CD4-positive, alpha-beta T cell treated with Interleukin-10 for 1 hour (primary cell): ENCODE measurements around the gene IFNL1.
"Not testable (repeated sequence)": the region's sequence is repeated elsewhere in the genome, so short reads cannot be mapped to it uniquely, and the experiment has no call there.

ENCODE experiments used
- DNase-seq: peaks from one replicate; pipeline ENCODE4 v3.0.0-alpha.2; 2020

Gene IFNL1

GRCh38 chr19:39296055-39296645 lies at the start of gene IFNL1:
TSS of gene IFNL1 (plus strand) at chr19:39296407. CDS start at chr19:39296422, 15 bp downstream.
- no peak for DNase-seq

DNA sequence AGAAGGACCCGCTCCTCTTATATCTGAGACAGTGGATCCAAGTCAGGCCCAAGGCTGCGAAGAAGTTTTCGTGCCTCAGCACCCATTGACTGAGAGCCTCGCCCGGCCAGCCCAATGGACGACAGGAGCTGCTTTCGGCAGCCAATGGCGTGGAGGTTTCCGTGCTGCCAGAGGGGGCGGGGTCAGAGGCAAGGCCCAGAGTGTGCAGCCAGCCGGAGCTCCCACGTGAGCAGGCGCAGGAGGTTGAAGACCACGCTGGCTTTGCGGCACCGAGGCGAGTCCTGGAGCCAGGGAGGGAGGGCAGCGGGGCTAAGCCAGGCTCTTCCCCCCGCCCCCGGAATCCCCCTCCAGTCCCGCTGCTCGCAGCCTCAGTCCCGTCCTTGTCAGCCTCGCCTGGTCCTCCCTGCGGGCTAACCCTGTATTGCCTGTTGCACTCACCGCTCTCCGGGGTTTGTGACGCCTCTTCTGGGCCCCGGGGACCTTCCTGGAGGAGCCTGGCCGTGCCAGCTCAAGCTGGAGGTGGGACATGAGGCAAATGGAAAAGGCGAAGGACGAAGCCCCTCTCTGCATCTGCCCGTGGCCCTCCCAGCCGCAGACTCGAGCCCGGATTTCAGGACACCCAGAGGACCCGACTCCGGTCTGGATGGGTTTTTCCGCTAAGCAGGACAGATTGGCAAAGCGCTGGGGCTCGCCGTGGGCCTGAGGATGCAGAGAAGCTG lies 49.1 kb upstream of the IFNL1 start:
- peak; percentile 57 for DNase-seq

DNA sequence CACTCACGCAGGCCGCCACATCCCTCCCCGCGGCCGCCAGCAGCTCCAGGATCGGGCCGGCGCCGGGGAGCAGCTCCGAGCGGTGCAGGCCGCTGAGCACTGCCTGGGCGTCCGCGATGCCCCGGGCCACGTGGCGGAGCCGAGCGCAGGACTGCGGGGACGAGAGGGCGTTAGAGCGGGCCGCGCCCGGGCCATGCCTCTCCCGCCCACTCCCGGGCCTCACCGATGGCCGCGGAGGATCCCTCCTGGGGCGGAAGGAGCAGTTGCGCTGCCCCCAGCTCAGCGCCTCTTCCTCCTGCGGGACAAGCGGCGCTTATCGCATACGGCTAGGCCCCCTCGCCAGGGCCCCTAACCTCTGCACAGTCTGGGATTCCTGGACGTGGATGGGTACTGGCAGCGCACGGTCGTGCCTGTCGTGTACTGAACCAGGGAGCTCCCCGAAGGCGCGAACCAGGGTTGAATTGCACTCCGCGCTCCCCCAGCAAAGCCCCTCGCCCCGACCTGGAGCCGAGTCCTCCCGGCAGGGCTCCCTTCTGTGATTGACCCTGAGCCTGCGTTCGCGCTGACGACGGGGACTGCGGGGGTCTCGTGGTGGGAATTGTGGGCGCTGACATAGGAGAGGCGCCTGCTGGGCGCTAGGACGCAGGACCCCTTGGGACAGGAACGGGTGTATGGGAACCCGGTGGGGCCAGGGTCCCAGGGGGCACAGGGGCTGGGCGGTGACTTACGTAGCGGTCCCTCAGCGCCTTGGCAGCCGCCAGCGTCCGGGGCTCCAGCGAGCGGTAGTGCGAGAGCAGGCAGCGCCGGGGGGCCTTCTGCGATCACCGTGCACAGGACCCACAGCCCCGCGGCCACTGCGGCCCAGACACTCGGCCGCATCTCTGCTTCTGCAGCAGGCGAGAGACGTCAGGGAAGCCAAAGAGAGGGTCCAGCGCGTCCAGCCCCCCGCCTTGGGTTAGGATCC lies 48.2 kb upstream of the IFNL1 start:
- no peak for DNase-seq

- no peak for DNase-seq
Observed at GRCh38 chr19:39248806-39249205, 47.4 kb upstream of the IFNL1 start, which contains the start of gene IFNL4. TSS of gene IFNL4 (minus strand) at chr19:39248856.

DNA sequence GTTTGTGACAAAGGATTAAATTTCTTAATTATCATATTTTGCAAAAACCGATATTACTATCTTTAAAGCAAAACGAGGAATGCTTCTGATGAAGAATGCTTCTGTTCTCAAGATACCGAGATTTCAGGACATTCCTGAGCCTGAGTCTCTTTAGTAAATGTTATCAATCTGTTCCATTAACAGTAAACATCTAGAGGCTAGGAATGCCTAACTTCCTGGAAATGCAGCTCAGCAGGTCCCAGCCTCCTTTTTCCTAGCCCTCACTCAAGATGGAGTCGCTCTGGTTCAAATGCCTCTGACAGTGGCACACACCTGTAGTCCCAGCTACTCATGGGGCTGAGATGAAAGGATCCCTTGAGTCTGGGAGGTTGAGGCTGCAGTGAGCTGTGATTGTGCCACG lies 45.1 kb upstream of the IFNL1 start:
- no peak for DNase-seq

GRCh38 chr19:39251846-39252245 lies 44.4 kb upstream of the IFNL1 start:
- no peak for DNase-seq

DNA sequence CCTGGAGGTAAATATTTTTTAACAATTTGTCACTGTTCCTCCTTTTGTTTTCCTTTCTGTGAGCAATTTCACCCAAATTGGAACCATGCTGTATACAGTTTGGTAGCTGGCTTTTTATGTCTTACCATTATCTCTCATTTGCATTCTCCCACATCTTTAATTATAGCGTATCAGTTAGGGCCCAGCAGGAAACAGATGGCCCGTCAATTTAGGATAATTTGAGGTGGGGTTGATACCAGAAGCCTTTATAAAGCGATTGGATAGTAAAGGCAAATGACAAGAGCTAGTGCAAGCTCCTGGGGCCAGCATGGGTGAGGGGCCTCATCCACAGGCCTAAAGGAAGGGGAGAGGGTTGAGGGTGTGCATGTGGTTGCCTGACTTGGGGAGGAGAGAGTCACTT lies 43.7 kb upstream of the IFNL1 start:
- DNase-seq: no peak

- DNase-seq: no peak
Observed at GRCh38 chr19:39253374-39254149, 42.6 kb upstream of the IFNL1 start.

DNA sequence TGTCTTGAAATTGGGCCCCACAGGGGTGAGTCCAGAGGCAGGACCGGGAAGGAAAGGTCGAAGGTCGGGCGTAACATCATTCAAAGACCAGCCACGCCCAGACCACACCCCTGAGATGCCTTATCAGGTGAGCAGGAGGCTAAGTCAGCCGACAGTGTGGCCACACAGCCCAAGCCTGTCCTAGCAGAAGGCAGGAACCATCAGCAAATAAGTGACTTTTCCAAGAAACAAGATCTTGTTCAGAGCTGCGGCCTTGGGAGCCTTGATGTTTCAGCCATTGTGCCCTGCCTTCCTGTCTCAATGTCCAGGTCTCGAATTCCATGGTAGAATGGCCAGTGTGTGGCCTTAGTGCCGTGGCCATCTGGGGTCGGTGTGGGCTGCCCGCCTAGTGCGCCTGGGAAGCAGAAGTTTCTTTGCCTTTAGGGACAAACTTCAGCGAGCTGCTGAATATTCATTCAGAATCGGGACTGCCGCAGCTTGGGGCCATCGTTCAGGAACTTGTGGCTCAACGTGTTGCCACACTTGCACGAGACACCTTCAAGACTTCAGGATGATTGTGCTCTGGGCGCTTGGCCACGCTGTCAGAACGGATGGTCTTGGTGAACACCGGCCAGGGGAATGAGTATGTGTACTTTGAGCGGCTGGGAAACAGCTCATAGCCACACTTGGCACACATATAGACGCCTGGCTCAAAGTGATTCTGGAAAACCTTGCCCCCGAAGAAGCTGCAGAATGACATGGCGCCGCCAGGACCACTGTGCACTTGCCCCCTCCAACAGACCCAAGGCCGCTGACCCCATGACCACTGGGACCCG lies 41.5 kb upstream of the IFNL1 start:
- no peak for DNase-seq

GRCh38 chr19:39257227-39257626 lies 39.0 kb upstream of the IFNL1 start:
- DNase-seq: no peak

DNA sequence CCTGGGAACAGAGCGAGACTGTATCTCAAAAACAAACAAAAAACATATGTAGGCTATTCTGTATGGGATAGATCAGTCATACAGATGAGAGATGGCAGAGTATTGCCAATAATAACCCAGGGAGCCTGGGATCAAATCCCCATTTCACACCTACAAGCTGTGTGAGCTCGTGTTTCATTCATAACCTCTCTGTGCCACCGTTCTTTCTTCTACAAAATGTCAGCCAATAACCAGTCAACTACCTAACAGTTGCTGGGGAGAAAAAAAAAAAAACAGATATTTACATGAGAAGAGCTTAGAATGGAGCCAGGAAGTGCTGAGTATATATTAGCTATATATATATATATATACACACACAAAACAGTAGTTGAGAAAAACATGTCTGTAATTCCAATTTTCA lies 34.5 kb upstream of the IFNL1 start:
- DNase-seq: no peak

GRCh38 chr19:39262496-39262895 lies 33.7 kb upstream of the IFNL1 start:
- no peak for DNase-seq

DNA sequence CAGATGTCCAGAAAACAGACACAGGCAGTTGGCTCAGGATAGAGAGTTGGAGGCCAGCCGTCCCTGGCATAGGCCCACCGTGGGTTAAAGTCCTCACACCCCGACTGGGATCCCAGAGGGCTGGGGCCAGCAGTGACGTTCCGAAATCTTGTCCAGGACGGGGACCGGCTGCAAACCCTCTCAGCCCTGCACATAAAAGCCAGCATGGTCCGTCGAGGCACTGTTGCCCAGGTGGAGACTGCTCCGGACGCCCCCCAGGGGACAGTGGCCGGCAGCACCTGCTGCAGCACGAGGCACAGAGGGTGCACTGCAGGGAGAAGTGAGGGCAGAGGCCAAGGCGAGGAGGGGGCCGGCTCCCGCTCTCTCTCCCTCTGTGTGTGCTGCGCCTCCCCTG lies 32.3 kb upstream of the IFNL1 start:
- DNase-seq: no peak

- no peak for DNase-seq
Observed at GRCh38 chr19:39264306-39265290, 31.6 kb upstream of the IFNL1 start.

- DNase-seq: no peak
Observed at GRCh38 chr19:39265321-39265916, 30.8 kb upstream of the IFNL1 start.

- DNase-seq: not testable (repeated sequence)
Observed at GRCh38 chr19:39268085-39268484, 28.1 kb upstream of the IFNL1 start, which contains the start of gene IFNL2. TSS of gene IFNL2 (plus strand) at chr19:39268396. CDS start at chr19:39268569, 173 bp downstream.

DNA sequence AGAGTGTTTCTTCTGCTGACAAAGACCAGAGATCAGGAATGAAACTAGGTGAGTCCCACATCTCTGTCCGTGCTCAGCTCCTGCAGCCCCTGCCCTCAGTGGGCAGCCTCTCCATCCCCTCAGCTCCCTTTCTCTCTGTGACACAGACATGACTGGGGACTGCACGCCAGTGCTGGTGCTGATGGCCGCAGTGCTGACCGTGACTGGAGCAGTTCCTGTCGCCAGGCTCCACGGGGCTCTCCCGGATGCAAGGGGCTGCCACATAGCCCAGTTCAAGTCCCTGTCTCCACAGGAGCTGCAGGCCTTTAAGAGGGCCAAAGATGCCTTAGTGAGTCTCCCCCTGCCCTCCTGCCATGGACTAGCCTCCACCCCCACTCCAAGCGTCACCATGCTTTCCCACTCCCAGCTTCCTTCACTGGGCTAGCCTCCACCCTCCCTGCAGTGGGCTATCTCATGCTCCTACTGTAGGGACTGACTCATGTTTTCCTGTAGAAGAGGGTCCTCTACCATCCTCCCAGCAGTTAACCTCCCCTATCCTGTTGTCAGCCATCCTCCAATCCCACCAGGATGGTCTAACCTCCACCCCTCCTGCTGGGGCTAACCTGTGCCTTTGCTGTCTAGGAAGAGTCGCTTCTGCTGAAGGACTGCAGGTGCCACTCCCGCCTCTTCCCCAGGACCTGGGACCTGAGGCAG lies 27.5 kb upstream of the IFNL1 start:
- not testable (repeated sequence) for DNase-seq

- DNase-seq: not testable (repeated sequence)
Observed at GRCh38 chr19:39269369-39269768, 26.8 kb upstream of the IFNL1 start.
